Smooth muscle cell (in vitro differentiated cells): ENCODE results near the gene IGF2. TPM values are rescaled to one million over a fixed set of nuclear protein-coding genes. Genes with fewer than 3 reads are reported as not detected.
"Not testable (repeated sequence)": the region's sequence is repeated elsewhere in the genome, so short reads cannot be mapped to it uniquely, and the experiment has no call there.

ENCODE experiments used
- DNase-seq: peaks from one replicate; lab custom pipeline; 2025; ENCODE audit not compliant: unreplicated experiment; lab: John Stamatoyannopoulos, UW
- H2AFZ ChIP-seq: fragments of 200-600 bp; sonication (generic); 2 replicates; pipeline ENCODE4 v1.6.0; 2016; ENCODE audit warnings: antibody characterized with exemption, low read depth, mild to moderate bottlenecking
- H3F3A ChIP-seq: fragments of 200-600 bp; sonication (generic); 2 replicates; pipeline ENCODE4 v1.6.0; 2017; ENCODE audit warnings: antibody characterized with exemption, low read depth
- H3K27ac ChIP-seq: fragments of 200-600 bp; sonication (generic); 2 replicates; pipeline ENCODE4 v1.5.1; 2016; ENCODE audit warnings: low read depth, mild to moderate bottlenecking
- H3K27me3 ChIP-seq: fragments of 200-600 bp; sonication (generic); 2 replicates; pipeline ENCODE4 v1.6.1; 2016; ENCODE audit warnings: low read depth, mild to moderate bottlenecking
- H3K36me3 ChIP-seq: fragments of 200-600 bp; sonication (generic); 2 replicates; pipeline ENCODE4 v1.5.1; 2016; ENCODE audit warnings: low read depth
- H3K4me1 ChIP-seq: fragments of 200-600 bp; sonication (generic); 2 replicates; pipeline ENCODE4 v1.5.1; 2016; ENCODE audit warnings: low read depth
- H3K4me2 ChIP-seq: fragments of 200-600 bp; sonication (generic); 2 replicates; pipeline ENCODE4 v1.6.0; 2016; ENCODE audit warnings: mild to moderate bottlenecking
- H3K4me3 ChIP-seq: fragments of 200-600 bp; sonication (generic); 2 replicates; pipeline ENCODE4 v1.5.1; 2016; ENCODE audit warnings: mild to moderate bottlenecking
- H3K79me2 ChIP-seq: fragments of 200-600 bp; sonication (generic); 2 replicates; pipeline ENCODE4 v1.6.0; 2016; ENCODE audit warnings: low read depth, mild to moderate bottlenecking
- H3K9ac ChIP-seq: fragments of 200-600 bp; sonication (generic); 2 replicates; pipeline ENCODE4 v1.6.0; 2016; ENCODE audit warnings: low read depth
- H3K9me3 ChIP-seq: fragments of 200-600 bp; sonication (generic); replicated peaks from 2 replicates; pipeline ENCODE4 v1.5.1; 2016; ENCODE audit warnings: low read depth
- H4K20me1 ChIP-seq: fragments of 200-600 bp; sonication (generic); 2 replicates; pipeline ENCODE4 v1.6.0; 2016; ENCODE audit warnings: low read depth
- WGBS: methylation state at CpG from one replicate; pipeline ENCODE4 v1.1.7; 2016; ENCODE audit warnings: low lambda C conversion rate; 5-methylcytosine and 5-hydroxymethylcytosine counted together
- polyA plus RNA-seq: library from polyadenylated mRNA; unstranded; fragments of >200 nt; fragmentation: Nextera tagmentation; extraction: Ambion mirVana; gene quantifications from 2 replicates; pipeline ENCODE4 v1.2.1, GENCODE V29; 2016
- total RNA-seq: library from RNA; depleted of rRNA; stranded (reverse); fragments of >200 nt; gene quantifications from 2 replicates; pipeline ENCODE4 v1.2.3, GENCODE V29; 2014
- TF ChIP-seq, protein P1 (sequence below): fragments of 200-600 bp; sonication (generic); IDR thresholded peaks from 2 replicates; pipeline ENCODE4 v1.5.1; 2017; ENCODE audit warnings: borderline replicate concordance, mild to moderate bottlenecking, antibody characterized with exemption; ENCODE audit not compliant: insufficient read depth, poor library complexity, severe bottlenecking

The IGF2 gene
- total and polyA plus RNA-seq, 2 experiments from 2014 or later: 2,086 to 3,877 TPM

GRCh38 chr11:2178906-2179494 lies 39.8 kb upstream of the IGF2 start:
- H3K27me3 ChIP-seq: no peaks in the 10 kb centered on the region
- WGBS: 43% methylated on average over 12 of the region's 16 CpGs
- H3K4me2 ChIP-seq: peak overlapping the region; percentile 36
- peaks cover 4% of the 10 kb centered on the region for H3K4me1 ChIP-seq
- no peak overlapping the region for H3K27ac ChIP-seq
- DNase-seq: no peak
- TF ChIP-seq, protein P1, sequence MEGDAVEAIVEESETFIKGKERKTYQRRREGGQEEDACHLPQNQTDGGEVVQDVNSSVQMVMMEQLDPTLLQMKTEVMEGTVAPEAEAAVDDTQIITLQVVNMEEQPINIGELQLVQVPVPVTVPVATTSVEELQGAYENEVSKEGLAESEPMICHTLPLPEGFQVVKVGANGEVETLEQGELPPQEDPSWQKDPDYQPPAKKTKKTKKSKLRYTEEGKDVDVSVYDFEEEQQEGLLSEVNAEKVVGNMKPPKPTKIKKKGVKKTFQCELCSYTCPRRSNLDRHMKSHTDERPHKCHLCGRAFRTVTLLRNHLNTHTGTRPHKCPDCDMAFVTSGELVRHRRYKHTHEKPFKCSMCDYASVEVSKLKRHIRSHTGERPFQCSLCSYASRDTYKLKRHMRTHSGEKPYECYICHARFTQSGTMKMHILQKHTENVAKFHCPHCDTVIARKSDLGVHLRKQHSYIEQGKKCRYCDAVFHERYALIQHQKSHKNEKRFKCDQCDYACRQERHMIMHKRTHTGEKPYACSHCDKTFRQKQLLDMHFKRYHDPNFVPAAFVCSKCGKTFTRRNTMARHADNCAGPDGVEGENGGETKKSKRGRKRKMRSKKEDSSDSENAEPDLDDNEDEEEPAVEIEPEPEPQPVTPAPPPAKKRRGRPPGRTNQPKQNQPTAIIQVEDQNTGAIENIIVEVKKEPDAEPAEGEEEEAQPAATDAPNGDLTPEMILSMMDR: no peak
- H3K9ac ChIP-seq: no peak overlapping the region
- H3K36me3 ChIP-seq: no peaks in the 10 kb centered on the region
- H2AFZ ChIP-seq: no peak overlapping the region
- no peaks in the 10 kb centered on the region for H3K9me3 ChIP-seq
- no peak overlapping the region for H3K4me3 ChIP-seq
- no peaks in the 10 kb centered on the region for H4K20me1 ChIP-seq
- no peaks in the 10 kb centered on the region for H3F3A ChIP-seq
- H3K79me2 ChIP-seq: no peaks in the 10 kb centered on the region

GRCh38 chr11:2178055-2178773 lies 39.0 kb upstream of the IGF2 start:
- not testable (repeated sequence) for H3K9me3 ChIP-seq, H3K79me2 ChIP-seq, H3K36me3 ChIP-seq, H3K27me3 ChIP-seq, H3K27ac ChIP-seq, H3K9ac ChIP-seq, H3K4me1 ChIP-seq, H4K20me1 ChIP-seq, H3F3A ChIP-seq, DNase-seq, H3K4me3 ChIP-seq, H3K4me2 ChIP-seq, H2AFZ ChIP-seq
- WGBS: 86% methylated on average over 13 of the region's 16 CpGs

GRCh38 chr11:2177076-2177475 lies 37.9 kb upstream of the IGF2 start:
- Histone ChIP-seq H3K9ac (no peak overlapping the region), H2AFZ (no peak overlapping the region), H3K9me3 (no peaks in the 10 kb centered on the region), H3K27me3 (no peaks in the 10 kb centered on the region), H3K27ac (no peak overlapping the region), H3K79me2 (no peaks in the 10 kb centered on the region), H3K36me3 (no peaks in the 10 kb centered on the region), H3K4me3 (no peak overlapping the region), H4K20me1 (no peaks in the 10 kb centered on the region), H3K4me1 (peaks cover 4% of the 10 kb centered on the region), H3K4me2 (no peak overlapping the region), H3F3A (no peaks in the 10 kb centered on the region)
- WGBS: 85% methylated on average over 17 of the region's 18 CpGs
- no peak for DNase-seq
- TF ChIP-seq, protein P1: no peak

DNA sequence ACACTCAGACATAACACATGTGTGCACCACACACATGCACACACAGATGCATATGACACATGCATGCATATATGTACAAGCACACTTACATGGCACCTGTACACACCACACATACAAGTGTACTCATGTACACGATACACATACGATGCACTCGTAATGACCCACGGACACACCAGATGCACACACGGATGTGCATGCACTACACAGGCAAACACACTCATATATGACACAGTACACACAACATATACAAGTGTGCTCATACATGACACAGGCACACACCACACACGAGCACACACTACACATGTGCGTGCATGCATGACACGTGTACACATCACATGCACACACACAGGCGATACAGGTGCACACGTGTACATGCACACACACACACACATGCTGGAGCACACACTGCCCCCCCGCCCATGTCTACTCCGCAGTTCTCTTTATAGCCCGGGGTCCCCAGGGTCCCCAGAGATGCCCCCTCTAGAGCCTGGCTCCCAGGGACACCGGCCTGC lies 37.3 kb upstream of the IGF2 start:
- H3K36me3 ChIP-seq: no peaks in the 10 kb centered on the region
- WGBS: 98% methylated on average over 14 of the region's 14 CpGs
- no peak for DNase-seq
- no peak overlapping the region for H3K27ac ChIP-seq
- H3K4me1 ChIP-seq: peaks cover 4% of the 10 kb centered on the region
- H3K4me2 ChIP-seq: no peak overlapping the region
- H3K4me3 ChIP-seq: no peak overlapping the region
- H3K9ac ChIP-seq: no peak overlapping the region
- H3K27me3 ChIP-seq: no peaks in the 10 kb centered on the region
- no peaks in the 10 kb centered on the region for H4K20me1 ChIP-seq
- H3F3A ChIP-seq: no peaks in the 10 kb centered on the region
- H3K79me2 ChIP-seq: no peaks in the 10 kb centered on the region
- no peak overlapping the region for H2AFZ ChIP-seq
- H3K9me3 ChIP-seq: no peaks in the 10 kb centered on the region
- TF ChIP-seq, protein P1: no peak
